CD4-positive, alpha-beta T cell (primary cell): ENCODE measurements around the gene TF. TPM values are rescaled to one million over a fixed set of nuclear protein-coding genes. Genes with fewer than 3 reads are reported as not detected.

ENCODE experiments used
- ATAC-seq: fragments of 200-7000 bp; cut with Tn5 transposase; one replicate; pipeline ENCODE4 v1.10.0; 2022; ENCODE audit warnings: mild to moderate bottlenecking; ENCODE audit not compliant: poor library complexity
- CTCF ChIA-PET: fragments of 350-600 bp; sonication (Branson Sonifier 250); formaldehyde crosslinking; loops from one replicate; lab custom pipeline; 2021; ENCODE audit warnings: antibody characterized with exemption, inconsistent platforms; lab: Charles Lee
- POLR2A ChIA-PET: fragments of 350-600 bp; sonication (Branson Sonifier 250); formaldehyde crosslinking; loops from one replicate; lab custom pipeline; 2021; ENCODE audit warnings: antibody characterized with exemption, inconsistent platforms; lab: Charles Lee
- DNase-seq, 14 experiments: peaks; one replicate each; pipeline ENCODE4 v3.0.0-alpha.2; 2013 to 2020; ENCODE audit warnings: mixed read lengths in 2 of 14
- H3K27ac ChIP-seq, 2 donors: one replicate each; pipeline versions ENCODE4 v1.5.1 to v1.7.0; 2013; ENCODE audit warnings: low read length in 2 of 2, low read depth in 1 of 2, mild to moderate bottlenecking in 1 of 2
- H3K27me3 ChIP-seq, 2 experiments: 1 replicate in 1 of 2; 2 replicates in 1 of 2; pipeline versions ENCODE4 v1.6.1 to v1.7.0; 2013; ENCODE audit warnings: low read length in 2 of 2, control low read depth in 1 of 2, mild to moderate bottlenecking in 1 of 2, moderate library complexity in 1 of 2; ENCODE audit not compliant: insufficient read depth in 2 of 2, control insufficient read depth in 1 of 2
- H3K36me3 ChIP-seq: one replicate; pipeline ENCODE4 v1.6.1; 2013; ENCODE audit warnings: low read length, control low read depth; ENCODE audit not compliant: insufficient read depth
- H3K4me1 ChIP-seq: one replicate; pipeline ENCODE4 v1.6.1; 2013; ENCODE audit warnings: low read length, control low read depth; ENCODE audit not compliant: insufficient read depth
- H3K4me3 ChIP-seq: one replicate; pipeline ENCODE4 v1.5.1; 2013; ENCODE audit warnings: mild to moderate bottlenecking, low read length, moderate library complexity
- H3K9me3 ChIP-seq, 2 experiments: 1 replicate in 1 of 2; 2 replicates in 1 of 2; pipeline versions ENCODE4 v1.6.1 to v1.7.0; 2013; ENCODE audit warnings: low read length in 2 of 2, mild to moderate bottlenecking in 2 of 2, control low read depth in 1 of 2, moderate library complexity in 1 of 2; ENCODE audit not compliant: control insufficient read depth in 1 of 2, insufficient read depth in 1 of 2
- H3K27ac Mint-ChIP-seq: one replicate; pipeline ENCODE4 v1.8.0; 2020; ENCODE audit warnings: mixed read lengths
- H3K27me3 Mint-ChIP-seq: one replicate; pipeline ENCODE4 v1.8.0; 2021; ENCODE audit warnings: mixed read lengths
- H3K36me3 Mint-ChIP-seq: one replicate; pipeline ENCODE4 v1.8.0; 2021; ENCODE audit warnings: low read depth, mixed read lengths
- H3K4me1 Mint-ChIP-seq: one replicate; pipeline ENCODE4 v1.8.0; 2021; ENCODE audit warnings: low read depth, mixed read lengths
- H3K4me3 Mint-ChIP-seq: one replicate; pipeline ENCODE4 v1.8.0; 2020; ENCODE audit warnings: mild to moderate bottlenecking, mixed read lengths
- H3K9me3 Mint-ChIP-seq: one replicate; pipeline ENCODE4 v1.8.0; 2020; ENCODE audit warnings: mixed read lengths
- intact Hi-C, 2 experiments: fragments of 100-400 bp; cut with DNase I in 1 of 2; cut with micrococcal nuclease in 1 of 2; formaldehyde crosslinking; loops; one replicate each; pipeline versions ENCODE4 v1.15.1 to v1.9.0; 2023 to 2025; cut with DNase I, micrococcal nuclease
- total RNA-seq, 174 experiments: library from RNA in 2 of 174; stranded (reverse) in 2 of 174; gene quantifications; one replicate each; pipeline ENCODE4 v1.2.3 and lab custom pipeline; 2021 to 2026
- TF ChIP-seq, protein P1 (sequence below): fragments of 200-600 bp; IDR thresholded peaks from one replicate; pipeline ENCODE4 v1.8.0; 2022; ENCODE audit warnings: antibody characterized with exemption, mild to moderate bottlenecking

Gene TF
- total RNA-seq, 2 experiments from 2014 or later: 0.30 to 0.34 TPM

DNA sequence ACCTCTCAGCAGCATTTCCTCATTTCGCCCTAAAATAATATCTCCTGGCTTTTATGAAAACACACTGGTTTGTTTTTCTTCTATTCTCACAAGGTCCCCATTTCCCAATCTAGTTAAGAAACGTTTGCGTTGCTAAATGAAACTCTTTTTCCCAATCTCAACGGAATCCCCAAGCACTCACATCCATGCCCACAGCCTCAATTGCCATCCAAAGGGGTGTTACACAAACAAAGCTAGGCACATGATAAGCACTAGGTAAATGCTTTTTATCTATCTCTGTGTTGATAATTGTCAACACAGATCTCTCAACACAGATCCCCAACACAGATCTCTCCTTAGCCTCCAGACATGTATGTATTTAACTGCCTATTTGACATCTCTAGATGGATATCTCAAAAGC is 35.2 kb upstream of the TF start:
- ChIA-PET POLR2A (no interaction called here), CTCF (no interaction called here)
- H3K4me1 Mint-ChIP-seq: no peaks in the 10 kb centered on the region

DNA sequence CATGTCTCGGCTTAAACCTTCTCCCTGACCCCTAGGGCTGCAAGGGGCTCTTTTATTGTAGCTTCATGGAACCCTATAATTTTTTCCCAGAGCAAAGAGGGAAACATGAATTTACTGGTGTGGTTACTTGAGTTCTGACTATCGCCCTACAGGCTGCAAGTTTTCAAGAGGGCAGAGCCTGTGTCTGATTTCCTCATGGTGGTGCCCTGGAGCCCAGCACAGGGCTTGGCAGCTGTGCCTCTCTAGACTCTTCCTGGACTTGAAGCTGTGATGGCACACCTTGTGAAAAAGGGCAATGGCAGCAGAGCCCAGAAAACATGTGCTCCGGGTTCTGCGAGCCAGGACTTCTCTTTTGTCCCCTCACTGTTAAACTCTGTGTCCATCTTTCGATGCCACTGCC is 34.2 kb upstream of the TF start:
- ATAC-seq (no peak), DNase-seq (no peak)
- Mint-ChIP-seq H3K27ac (no peak overlapping the region), H3K4me1 (no peaks in the 10 kb centered on the region), H3K36me3 (no peaks in the 10 kb centered on the region), H3K4me3 (no peak overlapping the region), H3K27me3 (peaks cover 17% of the 10 kb centered on the region), H3K9me3 (no peaks in the 10 kb centered on the region)
- H3K27me3 ChIP-seq: peaks cover 0 to 10% of the 10 kb centered on the region in 2 experiments
- H3K36me3 ChIP-seq: no peaks in the 10 kb centered on the region
- no peaks in the 10 kb centered on the region for H3K9me3 ChIP-seq
- POLR2A ChIA-PET: no interaction called here
- H3K4me1 ChIP-seq: no peaks in the 10 kb centered on the region
- H3K4me3 ChIP-seq: no peak overlapping the region
- CTCF ChIA-PET: no interaction called here
- intact Hi-C loops: no loop called here
- no peak overlapping the region for H3K27ac ChIP-seq
- TF ChIP-seq, protein P1, sequence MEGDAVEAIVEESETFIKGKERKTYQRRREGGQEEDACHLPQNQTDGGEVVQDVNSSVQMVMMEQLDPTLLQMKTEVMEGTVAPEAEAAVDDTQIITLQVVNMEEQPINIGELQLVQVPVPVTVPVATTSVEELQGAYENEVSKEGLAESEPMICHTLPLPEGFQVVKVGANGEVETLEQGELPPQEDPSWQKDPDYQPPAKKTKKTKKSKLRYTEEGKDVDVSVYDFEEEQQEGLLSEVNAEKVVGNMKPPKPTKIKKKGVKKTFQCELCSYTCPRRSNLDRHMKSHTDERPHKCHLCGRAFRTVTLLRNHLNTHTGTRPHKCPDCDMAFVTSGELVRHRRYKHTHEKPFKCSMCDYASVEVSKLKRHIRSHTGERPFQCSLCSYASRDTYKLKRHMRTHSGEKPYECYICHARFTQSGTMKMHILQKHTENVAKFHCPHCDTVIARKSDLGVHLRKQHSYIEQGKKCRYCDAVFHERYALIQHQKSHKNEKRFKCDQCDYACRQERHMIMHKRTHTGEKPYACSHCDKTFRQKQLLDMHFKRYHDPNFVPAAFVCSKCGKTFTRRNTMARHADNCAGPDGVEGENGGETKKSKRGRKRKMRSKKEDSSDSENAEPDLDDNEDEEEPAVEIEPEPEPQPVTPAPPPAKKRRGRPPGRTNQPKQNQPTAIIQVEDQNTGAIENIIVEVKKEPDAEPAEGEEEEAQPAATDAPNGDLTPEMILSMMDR: no peak

More for the DNA sequence above, 35.2 kb upstream of the TF start:
- Mint-ChIP-seq H3K36me3 (no peaks in the 10 kb centered on the region), H3K9me3 (no peaks in the 10 kb centered on the region), H3K4me3 (no peak overlapping the region), H3K27ac (no peak overlapping the region), H3K27me3 (peaks cover 23% of the 10 kb centered on the region)
- H3K4me1 ChIP-seq: no peaks in the 10 kb centered on the region
- intact Hi-C loops: no loop called here
- H3K27me3 ChIP-seq: peaks cover 0 to 11% of the 10 kb centered on the region in 2 experiments
- ATAC-seq (no peak), DNase-seq (no peak)
- no peaks in the 10 kb centered on the region for H3K36me3 ChIP-seq
- no peaks in the 10 kb centered on the region for H3K9me3 ChIP-seq
- no peak overlapping the region for H3K27ac ChIP-seq
- H3K4me3 ChIP-seq: no peak overlapping the region
- TF ChIP-seq, protein P1: no peak

DNA sequence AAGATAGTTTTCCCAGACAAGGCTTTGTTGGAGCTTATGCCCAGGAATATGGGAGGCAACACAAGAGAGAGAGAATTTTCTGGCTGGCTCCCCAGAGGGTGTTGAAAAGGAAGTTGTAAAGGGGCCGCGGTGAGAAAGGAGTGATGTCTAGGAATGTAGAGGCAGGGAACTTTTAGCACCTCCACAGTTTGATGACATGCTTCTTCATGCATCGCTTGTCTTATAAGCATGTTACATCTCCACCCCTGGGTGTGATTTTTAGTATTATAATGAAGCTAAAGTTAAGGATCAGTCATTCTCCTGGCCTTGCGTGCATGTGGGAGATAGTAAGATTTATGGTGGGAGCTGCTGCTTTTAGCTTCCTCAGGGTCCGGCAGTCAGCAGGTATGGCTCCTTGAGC is 32.8 kb upstream of the TF start:
- peaks cover 11% of the 10 kb centered on the region for H3K27me3 Mint-ChIP-seq
- Histone ChIP-seq H3K4me1 (no peaks in the 10 kb centered on the region), H3K27ac (no peak overlapping the region), H3K36me3 (no peaks in the 10 kb centered on the region), H3K4me3 (no peak overlapping the region), H3K27me3 (peaks cover 0 to 6% of the 10 kb centered on the region in 2 experiments), H3K9me3 (no peaks in the 10 kb centered on the region)
- H3K4me3 Mint-ChIP-seq: no peak overlapping the region
- DNase-seq (no peak), ATAC-seq (no peak)
- no peaks in the 10 kb centered on the region for H3K36me3 Mint-ChIP-seq
- ChIA-PET POLR2A (no interaction called here), CTCF (no interaction called here)
- H3K27ac Mint-ChIP-seq: no peak overlapping the region
- no peaks in the 10 kb centered on the region for H3K4me1 Mint-ChIP-seq
- intact Hi-C loops: no loop called here
- TF ChIP-seq, protein P1: no peak
- no peaks in the 10 kb centered on the region for H3K9me3 Mint-ChIP-seq
